ENCODE data around the gene KNL1.
"Not testable (repeated sequence)": the region's sequence is repeated elsewhere in the genome, so short reads cannot be mapped to it uniquely, and the experiment has no call there.

Gene KNL1

DNA sequence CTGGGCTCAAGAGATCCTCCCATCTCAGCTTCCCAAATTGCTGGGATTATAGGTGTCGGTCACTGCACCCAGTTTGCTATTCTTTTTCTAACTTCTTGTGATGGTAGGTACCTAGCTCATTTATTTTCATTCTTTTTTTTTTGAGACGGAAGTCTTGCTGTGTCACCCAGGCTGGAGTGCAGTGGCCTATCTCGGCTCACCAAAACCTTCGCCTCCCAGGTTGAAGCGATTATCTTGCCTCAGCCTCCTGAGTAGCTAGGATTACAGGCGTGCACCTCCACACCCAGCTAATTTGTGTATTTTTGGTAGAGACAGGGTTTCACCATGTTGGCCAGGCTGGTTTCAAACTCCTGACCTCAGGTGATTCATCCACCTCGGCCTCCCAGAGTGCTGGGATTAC, 70.9 kb downstream of the KNL1 start:
- no peaks in the 10 kb centered on the region for H3K9me3 Mint-ChIP-seq
- H3K4me1 Mint-ChIP-seq (ENCODE audit: low read depth): peaks cover 2% of the 10 kb centered on the region
- no peak overlapping the region for H3K4me3 Mint-ChIP-seq
- H3K36me3 Mint-ChIP-seq (ENCODE audit: low read depth): peaks cover 17% of the 10 kb centered on the region
- DNase-seq: no peak
- no peaks in the 10 kb centered on the region for H3K27me3 Mint-ChIP-seq
- H3K27ac Mint-ChIP-seq: no peak overlapping the region

DNA sequence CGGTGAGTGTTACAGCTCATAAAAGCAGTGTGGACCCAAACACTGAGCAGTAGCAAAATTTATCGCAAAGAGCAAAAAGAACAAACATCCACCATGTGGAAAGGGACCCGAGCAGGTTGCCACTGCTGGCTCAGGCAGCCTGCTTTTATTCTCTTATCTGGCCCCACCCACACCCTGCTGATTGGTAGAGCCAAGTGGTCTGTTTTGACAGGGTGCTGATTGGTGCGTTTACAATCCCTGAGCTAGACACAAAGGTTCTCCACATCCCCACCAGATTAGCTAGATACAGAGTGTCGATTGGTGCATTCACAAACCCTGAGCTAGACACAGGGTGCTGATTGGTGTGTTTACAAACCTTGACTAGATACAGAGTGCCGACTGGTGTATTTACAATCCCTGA, 82.2 kb downstream of the KNL1 start:
- DNase-seq; H3K4me3 Mint-ChIP-seq; H3K27ac Mint-ChIP-seq; H3K27me3 Mint-ChIP-seq; H3K4me1 Mint-ChIP-seq (ENCODE audit: low read depth); H3K36me3 Mint-ChIP-seq (ENCODE audit: low read depth); H3K9me3 Mint-ChIP-seq: not testable (repeated sequence)

DNA sequence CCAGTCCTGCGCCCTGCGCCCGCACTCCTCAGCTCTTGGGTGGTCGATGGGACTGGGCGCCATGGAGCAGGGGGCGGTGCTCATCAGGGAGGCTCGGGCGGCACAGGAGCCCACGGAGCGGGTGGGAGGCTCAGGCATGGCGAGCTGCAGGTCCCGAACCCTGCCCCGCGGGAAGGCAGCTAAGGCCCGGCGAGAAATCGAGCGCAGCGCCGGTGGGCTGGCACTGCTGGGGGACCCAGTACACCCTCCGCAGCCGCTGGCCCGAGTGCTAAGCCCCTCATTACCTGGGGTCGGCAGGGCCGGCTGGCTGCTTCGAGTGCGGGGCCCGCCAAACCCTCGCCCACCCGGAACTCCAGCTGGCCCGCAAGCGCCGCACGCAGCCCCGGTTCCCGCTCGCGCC, 82.9 kb downstream of the KNL1 start:
- H3K27me3 Mint-ChIP-seq; DNase-seq; H3K36me3 Mint-ChIP-seq (ENCODE audit: low read depth); H3K4me1 Mint-ChIP-seq (ENCODE audit: low read depth); H3K27ac Mint-ChIP-seq; H3K9me3 Mint-ChIP-seq; H3K4me3 Mint-ChIP-seq: not testable (repeated sequence)

DNA sequence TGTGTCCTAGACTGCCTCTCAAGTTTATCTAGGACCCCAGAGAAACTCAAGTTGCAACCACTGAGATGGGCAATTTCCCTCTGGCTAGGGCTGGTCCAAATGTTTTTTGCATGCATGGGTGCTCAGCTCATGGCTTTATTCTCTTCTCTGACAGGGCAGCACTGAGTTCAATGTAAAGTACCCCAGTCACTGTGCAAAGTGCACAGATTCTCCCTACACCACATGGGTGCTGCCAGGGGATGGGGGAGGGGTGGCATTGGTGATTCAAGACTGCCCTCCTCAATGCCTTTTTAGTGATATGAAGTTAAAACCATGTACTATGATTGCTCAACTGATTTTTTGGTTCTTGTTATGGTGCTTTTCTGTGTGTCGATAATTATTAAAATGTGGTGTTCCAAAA, 86.1 kb downstream of the KNL1 start:
- Mint-ChIP-seq H3K36me3 (ENCODE audit: low read depth) (no peaks in the 10 kb centered on the region), H3K9me3 (no peaks in the 10 kb centered on the region), H3K27me3 (no peaks in the 10 kb centered on the region), H3K27ac (no peak overlapping the region), H3K4me3 (no peak overlapping the region), H3K4me1 (ENCODE audit: low read depth) (no peaks in the 10 kb centered on the region)
- no peak for DNase-seq

DNA sequence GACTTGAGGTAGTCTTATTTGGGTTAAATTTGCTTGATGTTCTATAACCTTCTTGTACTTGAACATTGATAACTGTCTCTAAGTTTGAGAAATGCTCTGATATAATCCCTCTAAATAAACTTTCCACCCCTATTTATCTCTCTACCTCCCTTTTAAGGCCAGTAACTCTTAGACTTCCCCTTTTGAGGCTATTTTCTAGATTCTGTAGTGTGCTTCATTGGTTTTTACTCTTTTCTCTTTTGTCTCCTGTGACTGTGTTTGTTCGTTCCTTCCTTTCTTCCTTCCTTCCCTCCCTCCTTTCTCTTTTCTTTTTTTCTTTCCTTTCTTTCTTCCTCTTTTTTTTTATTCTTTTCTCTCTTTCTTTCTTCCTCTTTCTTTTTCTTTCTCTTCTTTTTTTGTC, 86.9 kb downstream of the KNL1 start:
- not testable (repeated sequence) for H3K9me3 Mint-ChIP-seq; DNase-seq; H3K27ac Mint-ChIP-seq; H3K27me3 Mint-ChIP-seq; H3K4me1 Mint-ChIP-seq (ENCODE audit: low read depth); H3K4me3 Mint-ChIP-seq; H3K36me3 Mint-ChIP-seq (ENCODE audit: low read depth)

DNA sequence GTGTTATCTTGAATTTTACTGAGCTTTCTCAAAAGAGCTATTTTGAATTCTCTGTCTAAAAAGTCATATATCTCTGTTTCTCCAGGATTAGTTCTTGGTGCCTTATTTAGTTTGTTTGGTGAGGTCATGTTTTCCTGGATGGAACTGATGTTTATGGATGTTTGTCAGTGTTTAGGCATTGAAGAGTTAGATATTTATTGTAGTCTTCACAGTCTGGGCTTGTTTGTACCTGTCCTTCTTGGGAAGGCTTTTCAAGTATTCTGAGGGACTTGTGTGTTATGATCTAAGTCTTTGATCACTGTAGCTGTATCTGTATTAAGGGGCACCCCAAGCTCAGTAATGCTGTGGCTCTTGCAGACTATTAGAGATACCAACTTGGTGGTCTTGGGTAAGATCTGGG, 90.3 kb downstream of the KNL1 start:
- no peak overlapping the region for H3K4me3 Mint-ChIP-seq
- H3K9me3 Mint-ChIP-seq: no peaks in the 10 kb centered on the region
- no peaks in the 10 kb centered on the region for H3K36me3 Mint-ChIP-seq (ENCODE audit: low read depth)
- DNase-seq: no peak
- no peaks in the 10 kb centered on the region for H3K27me3 Mint-ChIP-seq
- H3K27ac Mint-ChIP-seq: peak overlapping the region; percentile 2
- H3K4me1 Mint-ChIP-seq (ENCODE audit: low read depth): no peaks in the 10 kb centered on the region

DNA sequence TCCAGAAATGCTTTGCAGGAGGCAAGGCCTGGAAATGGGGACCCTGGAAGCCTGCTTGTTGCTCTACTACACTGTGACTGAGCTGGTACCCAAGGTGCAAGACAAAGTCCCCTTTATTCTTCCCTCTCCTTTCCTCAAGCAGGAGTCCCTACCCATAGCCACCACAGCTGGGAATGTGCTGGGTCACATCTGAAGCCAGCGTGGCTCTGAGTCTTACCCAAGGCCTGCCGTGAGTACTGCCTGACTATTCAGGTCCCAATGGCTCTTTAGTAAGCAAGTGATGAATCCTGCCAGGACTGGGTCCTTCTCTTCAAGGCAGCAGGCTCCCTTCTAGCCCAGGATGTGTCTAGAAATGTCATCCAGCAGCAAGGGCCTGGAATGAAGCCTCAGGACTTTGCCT, 91.3 kb downstream of the KNL1 start:
- Mint-ChIP-seq H3K4me3 (no peak overlapping the region), H3K4me1 (ENCODE audit: low read depth) (no peaks in the 10 kb centered on the region), H3K9me3 (no peaks in the 10 kb centered on the region), H3K27me3 (no peaks in the 10 kb centered on the region), H3K27ac (peak overlapping the region; percentile 41), H3K36me3 (ENCODE audit: low read depth) (no peaks in the 10 kb centered on the region)
- no peak for DNase-seq

DNA sequence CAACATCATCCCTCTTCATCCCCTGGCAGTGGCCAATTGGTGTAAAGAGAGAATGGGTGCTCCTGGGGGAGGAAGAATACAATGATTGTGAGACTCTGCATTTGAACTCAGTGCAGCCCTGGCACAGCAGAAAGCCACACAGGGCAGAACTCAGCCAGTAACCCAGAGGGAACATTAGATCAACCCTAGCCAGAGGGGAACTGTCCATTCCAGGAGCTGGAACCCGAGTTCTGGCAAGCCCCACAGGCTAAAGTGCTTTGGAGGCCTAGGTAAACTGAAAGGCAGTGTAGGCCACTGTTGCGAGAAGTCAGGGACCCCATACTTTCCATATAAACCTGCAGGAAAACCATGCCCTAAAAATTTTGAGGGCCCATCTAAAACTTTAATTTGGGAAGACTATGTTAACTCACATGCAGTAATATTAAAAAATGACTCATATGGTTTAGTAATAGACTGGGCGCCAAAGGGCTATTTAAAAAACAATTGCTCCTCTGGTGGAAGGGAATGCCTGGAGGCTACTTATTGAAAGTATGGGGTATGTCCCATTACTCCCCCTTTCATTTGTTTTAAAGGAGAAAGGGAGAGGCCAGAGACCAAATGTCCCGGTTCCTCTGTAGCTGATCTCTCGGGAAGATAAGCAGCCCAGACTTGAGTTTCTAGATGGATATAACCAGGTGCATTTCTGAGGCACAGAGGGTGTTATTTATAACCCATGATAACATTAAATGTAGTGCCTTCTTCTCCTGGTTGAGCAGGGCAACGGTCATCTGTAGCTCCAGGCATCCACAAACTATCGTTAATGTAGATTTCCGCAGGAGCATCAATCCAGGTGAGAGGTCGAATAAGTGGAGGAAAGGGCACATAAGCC, 95.1 kb downstream of the KNL1 start:
- H3K9me3 Mint-ChIP-seq: no peaks in the 10 kb centered on the region
- peaks cover 12% of the 10 kb centered on the region for H3K36me3 Mint-ChIP-seq (ENCODE audit: low read depth)
- H3K27me3 Mint-ChIP-seq: no peaks in the 10 kb centered on the region
- DNase-seq: no peak
- no peak overlapping the region for H3K4me3 Mint-ChIP-seq
- peaks cover 10% of the 10 kb centered on the region for H3K4me1 Mint-ChIP-seq (ENCODE audit: low read depth)
- no peak overlapping the region for H3K27ac Mint-ChIP-seq

DNA sequence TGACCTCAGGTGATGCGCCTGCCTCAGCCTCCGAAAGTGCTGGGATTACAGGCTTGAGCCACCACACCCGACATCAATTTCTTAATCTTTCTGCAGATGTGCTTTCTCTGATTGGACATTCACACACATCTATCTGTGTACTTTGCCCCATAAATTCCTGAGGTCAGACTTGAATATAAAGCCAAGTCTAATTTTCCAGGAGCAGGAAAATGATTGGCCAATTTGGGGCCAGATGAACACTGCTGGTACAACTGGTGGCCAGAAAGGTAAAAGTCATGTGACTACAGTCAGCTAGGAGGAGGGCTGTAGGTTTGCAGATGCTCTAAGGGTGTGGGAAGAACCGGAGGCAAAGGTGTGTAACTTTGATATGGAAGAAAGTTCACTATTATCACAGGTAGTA, 97.7 kb downstream of the KNL1 start:
- Mint-ChIP-seq H3K4me3 (no peak overlapping the region), H3K27me3 (no peaks in the 10 kb centered on the region), H3K9me3 (no peaks in the 10 kb centered on the region), H3K36me3 (ENCODE audit: low read depth) (peaks cover 36% of the 10 kb centered on the region), H3K4me1 (ENCODE audit: low read depth) (peaks cover 20% of the 10 kb centered on the region), H3K27ac (peak overlapping the region; percentile 9)
- DNase-seq: no peak

DNA sequence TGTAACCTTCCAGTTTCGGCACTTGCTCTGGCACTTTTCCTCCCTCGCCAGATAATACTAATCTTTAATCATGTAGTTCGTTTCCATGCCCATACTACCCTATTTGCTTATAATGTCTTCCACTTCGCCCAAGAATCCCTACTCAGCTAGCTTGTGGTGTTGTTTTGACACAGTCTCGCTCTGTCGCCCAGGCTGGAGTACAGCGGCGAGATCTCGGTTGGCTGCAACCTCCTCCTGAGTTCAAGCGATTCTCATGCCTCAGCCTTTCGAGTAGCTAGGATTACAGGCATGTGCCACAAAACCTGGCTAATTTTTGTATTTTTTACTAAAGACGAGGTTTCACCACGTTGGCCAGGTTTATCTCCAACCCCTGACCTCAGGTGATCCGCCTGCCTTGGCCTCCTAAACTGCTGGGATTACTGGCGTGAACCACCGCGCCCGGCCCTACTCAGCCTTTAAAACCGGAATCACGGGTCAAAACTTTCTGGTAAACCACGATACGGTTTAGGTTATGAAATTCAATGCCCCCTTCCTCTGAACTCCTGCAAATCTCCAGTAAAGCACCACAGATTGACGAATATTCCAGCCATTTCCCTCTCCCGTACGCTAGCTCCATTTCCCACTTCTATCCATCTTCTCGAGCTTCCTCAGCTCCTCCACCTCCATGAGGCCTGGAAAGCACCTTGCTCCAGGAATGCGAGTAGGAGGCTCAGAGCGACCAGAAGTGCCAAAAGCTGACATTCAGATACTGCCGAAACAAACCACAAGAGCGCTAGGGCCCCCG, 100.0 kb downstream of the KNL1 start:
- Mint-ChIP-seq H3K36me3 (ENCODE audit: low read depth) (peaks cover 57% of the 10 kb centered on the region), H3K27ac (peak overlapping the region; percentile 100)

DNA sequence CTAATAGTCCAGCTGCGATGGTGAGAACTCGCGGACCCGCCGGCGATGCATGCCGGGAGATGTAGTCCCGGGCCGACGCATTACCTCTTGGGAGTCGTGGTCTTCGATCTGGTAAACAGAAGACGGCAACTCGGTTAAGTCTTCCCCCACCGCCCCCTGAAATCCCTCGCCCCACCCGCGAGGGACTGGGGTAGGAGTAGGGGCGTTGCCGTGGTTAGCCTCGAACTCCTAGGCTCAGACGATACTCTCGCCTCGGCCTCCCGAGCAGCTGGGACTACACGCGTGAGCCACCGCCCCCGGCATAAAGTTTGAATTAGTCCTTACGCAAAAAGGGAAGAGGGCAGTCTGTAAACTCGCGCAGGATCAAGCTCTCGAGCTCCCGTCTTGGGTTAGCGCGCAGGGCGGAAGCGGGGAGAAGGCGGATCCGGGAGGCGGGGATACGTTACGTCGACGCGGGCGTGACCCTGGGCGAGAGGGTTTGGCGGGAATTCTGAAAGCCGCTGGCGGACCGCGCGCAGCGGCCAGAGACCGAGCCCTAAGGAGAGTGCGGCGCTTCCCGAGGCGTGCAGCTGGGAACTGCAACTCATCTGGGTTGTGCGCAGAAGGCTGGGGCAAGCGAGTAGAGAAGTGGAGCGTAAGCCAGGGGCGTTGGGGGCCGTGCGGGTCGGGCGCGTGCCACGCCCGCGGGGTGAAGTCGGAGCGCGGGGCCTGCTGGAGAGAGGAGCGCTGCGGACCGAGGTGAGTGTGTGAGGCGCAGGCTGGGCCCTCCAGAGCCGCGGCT, 100.8 kb downstream of the KNL1 start, which contains the start of gene RAD51:
Gene RAD51 (plus strand): TSS at position 487 of the 781 bp plus-strand sequence. CDS start 3,585 bp downstream, outside the sequence.
- peak; percentile 95 for DNase-seq
- Mint-ChIP-seq H3K27ac (peak within 1 kb of the TSS; percentile 100), H3K4me3 (peak within 1 kb of the TSS; percentile 98), H3K27me3 (no peaks in the 10 kb centered on the region), H3K9me3 (no peaks in the 10 kb centered on the region), H3K4me1 (ENCODE audit: low read depth) (peaks cover 31% of the 10 kb centered on the region), H3K36me3 (ENCODE audit: low read depth) (peaks cover 65% of the 10 kb centered on the region)

More for the DNA sequence above, 100.0 kb downstream of the KNL1 start:
- Mint-ChIP-seq H3K27me3 (no peaks in the 10 kb centered on the region), H3K9me3 (no peaks in the 10 kb centered on the region), H3K4me1 (ENCODE audit: low read depth) (peaks cover 27% of the 10 kb centered on the region), H3K4me3 (peak overlapping the region; percentile 98)
- DNase-seq: peak; percentile 37

DNA sequence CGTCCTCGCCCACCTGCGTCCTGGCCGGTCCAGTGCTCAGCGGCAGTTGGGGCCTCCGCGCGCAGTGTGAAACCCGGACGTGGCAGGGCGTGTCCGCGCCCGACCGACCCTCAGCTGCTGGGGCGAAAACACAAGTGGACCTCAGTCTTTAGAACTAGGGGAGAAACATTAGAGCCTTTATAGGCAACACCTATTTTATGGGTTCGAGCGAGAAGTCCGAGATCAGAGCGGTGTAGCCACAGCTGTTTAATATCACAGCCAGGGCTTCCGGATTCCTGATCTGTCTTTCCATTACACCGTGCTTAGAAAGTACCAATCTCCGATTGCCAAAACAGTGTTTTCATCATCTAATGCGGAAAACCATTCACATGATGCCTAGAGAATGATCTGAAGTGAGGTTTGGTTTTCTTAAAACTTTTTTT, 101.4 kb downstream of the KNL1 start:
- Mint-ChIP-seq H3K27ac (peak overlapping the region; percentile 100), H3K4me1 (ENCODE audit: low read depth) (peaks cover 31% of the 10 kb centered on the region), H3K36me3 (ENCODE audit: low read depth) (peaks cover 71% of the 10 kb centered on the region), H3K4me3 (peak overlapping the region; percentile 98), H3K9me3 (no peaks in the 10 kb centered on the region), H3K27me3 (no peaks in the 10 kb centered on the region)
- DNase-seq: no peak

DNA sequence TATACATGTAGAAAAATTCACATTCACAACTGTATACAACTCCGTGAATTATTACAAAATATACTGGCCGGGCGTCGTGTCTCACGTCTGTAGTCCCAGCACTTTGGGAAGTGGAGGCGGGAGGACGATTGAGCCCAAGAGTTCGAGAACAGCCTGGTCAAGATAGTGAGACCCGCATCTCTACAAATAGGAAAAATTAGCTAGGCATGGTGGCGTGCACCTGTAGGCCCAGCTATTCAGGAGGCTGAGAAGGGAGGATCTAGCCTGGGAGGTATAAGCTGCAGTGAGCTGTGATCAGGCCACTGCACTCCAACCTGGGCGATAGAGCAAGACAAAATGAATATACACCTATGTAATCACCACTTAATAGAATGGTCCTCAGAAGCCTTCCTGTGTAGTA, 102.2 kb downstream of the KNL1 start:
- no peaks in the 10 kb centered on the region for H3K27me3 Mint-ChIP-seq
- H3K36me3 Mint-ChIP-seq (ENCODE audit: low read depth): peaks cover 76% of the 10 kb centered on the region
- H3K27ac Mint-ChIP-seq: peak overlapping the region; percentile 37
- H3K4me1 Mint-ChIP-seq (ENCODE audit: low read depth): peaks cover 31% of the 10 kb centered on the region
- H3K4me3 Mint-ChIP-seq: peak overlapping the region; percentile 98
- H3K9me3 Mint-ChIP-seq: no peaks in the 10 kb centered on the region
- DNase-seq: no peak

DNA sequence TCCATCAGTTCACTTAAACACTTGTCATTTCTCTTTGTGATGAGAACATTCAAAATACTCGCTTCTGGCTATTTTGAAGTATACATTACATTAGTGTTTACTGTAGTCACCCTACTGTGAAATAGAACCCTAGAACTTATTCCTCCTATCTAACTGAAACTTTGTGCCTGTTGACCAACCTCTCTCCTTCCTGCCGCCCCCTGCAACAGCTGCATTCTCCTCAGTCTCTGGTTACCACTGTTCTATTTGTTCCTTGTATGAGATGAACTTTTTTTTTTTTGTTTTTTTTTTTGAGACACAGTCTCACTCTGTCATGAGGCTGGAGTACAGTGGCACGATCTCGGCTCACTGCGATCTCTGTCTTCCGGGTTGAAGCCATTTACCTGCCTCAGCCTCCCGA, 103.9 kb downstream of the KNL1 start:
- H3K4me3 Mint-ChIP-seq: peak overlapping the region; percentile 13
- no peak overlapping the region for H3K27ac Mint-ChIP-seq
- H3K36me3 Mint-ChIP-seq (ENCODE audit: low read depth): peaks cover 86% of the 10 kb centered on the region
- no peak for DNase-seq
- no peaks in the 10 kb centered on the region for H3K27me3 Mint-ChIP-seq
- no peaks in the 10 kb centered on the region for H3K9me3 Mint-ChIP-seq
- peaks cover 27% of the 10 kb centered on the region for H3K4me1 Mint-ChIP-seq (ENCODE audit: low read depth)

Measured in activated T-cell treated with anti-CD3 and anti-CD28 coated beads, Interleukin-2, amount 50 U/mL, for 24 hours (primary cell).